Activated T-cell treated with anti-CD3 and anti-CD28 coated beads for 1 hour (primary cell): Measurements from ENCODE around the gene DNAI4.
A peak's percentile ranks its signal among the peaks of the same experiment; 100 is the strongest.

Source experiments
- DNase-seq: peaks from one replicate; pipeline ENCODE4 v3.0.0-alpha.2; 2020; ENCODE audit warnings: low read depth

DNAI4 gene

DNA sequence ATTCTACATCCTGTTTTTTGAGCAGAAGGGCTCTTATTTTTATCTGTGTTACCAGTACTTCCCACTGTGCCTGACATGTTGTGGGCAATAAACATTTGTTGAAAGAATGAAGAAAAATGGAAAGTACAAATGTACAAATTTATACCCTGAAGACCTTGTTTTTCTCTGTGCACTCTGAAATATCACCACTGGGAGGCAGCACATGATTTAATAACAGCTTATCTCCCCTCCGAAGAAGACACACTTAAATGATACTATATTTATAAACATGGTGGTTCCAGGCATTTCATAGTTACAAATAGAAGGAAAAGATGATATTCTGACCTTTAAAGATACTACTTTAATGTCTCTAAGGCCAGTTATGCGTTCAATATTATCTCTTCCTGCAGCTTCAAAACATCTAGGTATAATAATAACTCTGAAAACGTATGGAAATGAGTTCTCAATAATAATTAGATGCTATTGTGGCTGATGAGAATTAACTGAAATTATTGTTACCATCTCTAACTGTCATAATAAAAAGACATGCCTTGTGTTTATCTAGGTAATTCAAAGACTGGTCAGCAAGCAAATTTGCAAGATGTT lies 159.6 kb downstream of the DNAI4 start:
- peak; percentile 37 for DNase-seq
